Left cardiac atrium (tissue), 4 donors: ENCODE results near the gene CYB561D2. TPM values are rescaled to one million over a fixed set of nuclear protein-coding genes. Genes with fewer than 3 reads are reported as not detected.
A peak's percentile ranks its signal among the peaks of the same experiment; 100 is the strongest.

Experiments
- ATAC-seq, 2 donors: fragments of 200-7000 bp; cut with Tn5 transposase; one replicate each; pipeline ENCODE4 v1.9.1; 2020; ENCODE audit warnings: mild to moderate bottlenecking in 2 of 2, moderate library complexity in 2 of 2
- DNase-seq: peaks from one replicate; pipeline ENCODE4 v3.0.0-alpha.2; 2020
- intact Hi-C, 2 donors: fragments of 100-400 bp; cut with DNase I; formaldehyde crosslinking; loops; one replicate each; pipeline versions ENCODE4 v1.14.1 to v1.15.1; 2022 to 2023
- total RNA-seq, 2 donors: library from RNA; stranded (reverse); fragmentation: NEBNext Ultra II Directional; extraction: Animal tissue kit (Norgen Biotek cat#: 25700); gene quantifications; one replicate each; pipeline ENCODE4 v1.2.1, GENCODE V29; 2021
- donor health status: DM: no; HTN: yes; CAD: no.
- donor health status: DM: no; HTN: yes; CAD: no; lungs with severe emphysema.
- donor health status: DM: yes; HTN: yes; CAD: no.
- donor health status: Dilated cardiomyopathy.

The CYB561D2 gene
- total RNA-seq, 2 donors from 2014 or later = 7.6 to 9.2 TPM

DNA sequence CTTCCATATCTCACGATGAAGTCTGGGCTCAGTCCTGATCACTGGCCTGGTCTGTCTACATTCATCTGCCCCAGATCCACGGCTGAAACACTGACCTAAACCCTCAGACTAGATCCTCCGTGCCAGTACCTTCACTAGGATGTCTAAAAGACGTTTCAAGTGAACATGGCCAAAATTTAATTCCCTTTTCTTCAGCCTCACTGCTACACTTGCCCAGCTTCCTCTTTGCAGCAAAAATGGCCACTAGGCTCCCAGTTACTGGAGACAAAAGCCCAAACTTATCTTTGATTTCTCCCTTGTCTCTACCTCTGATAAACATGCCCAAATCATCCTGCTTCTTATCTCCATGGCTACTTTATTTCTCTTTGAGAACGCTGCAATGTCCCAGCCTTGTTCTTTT is 11.7 kb upstream of the CYB561D2 start:
- DNase-seq (no peak), ATAC-seq (no peak)
- intact Hi-C loops = no loop called here

DNA sequence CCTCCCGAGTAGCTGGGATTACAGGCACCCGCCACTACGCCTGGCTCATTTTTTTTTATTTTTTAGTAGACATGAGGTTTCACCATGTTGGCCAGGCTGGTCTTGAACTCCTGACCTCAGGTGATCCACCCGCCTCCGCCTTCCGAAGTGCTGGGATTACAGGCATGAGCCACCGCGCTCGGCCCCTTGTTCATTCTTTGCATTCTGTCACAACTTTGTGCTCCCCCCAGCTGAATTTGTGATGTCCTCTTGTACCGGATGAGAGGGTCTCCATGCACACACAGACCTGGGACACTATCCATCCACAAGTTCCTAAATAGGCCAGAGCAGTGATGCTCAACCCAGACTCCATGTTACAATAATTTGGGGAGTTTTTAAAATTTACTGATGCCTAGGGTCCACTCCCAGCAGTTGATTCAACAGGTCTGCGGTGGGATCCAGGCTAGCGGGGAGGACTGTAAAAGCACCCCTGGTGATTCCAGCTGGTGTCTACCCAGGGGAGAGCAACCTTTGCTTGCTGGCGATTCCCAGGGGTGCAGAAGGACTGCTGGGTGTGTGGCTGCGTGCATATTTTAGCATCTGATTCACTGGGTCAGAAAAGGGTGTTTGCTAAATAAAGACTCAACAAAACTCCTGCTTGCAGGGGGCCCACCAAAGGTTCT is 11.0 kb upstream of the CYB561D2 start:
- intact Hi-C loops = no loop called here
- DNase-seq = no peak
- no peak for ATAC-seq

DNA sequence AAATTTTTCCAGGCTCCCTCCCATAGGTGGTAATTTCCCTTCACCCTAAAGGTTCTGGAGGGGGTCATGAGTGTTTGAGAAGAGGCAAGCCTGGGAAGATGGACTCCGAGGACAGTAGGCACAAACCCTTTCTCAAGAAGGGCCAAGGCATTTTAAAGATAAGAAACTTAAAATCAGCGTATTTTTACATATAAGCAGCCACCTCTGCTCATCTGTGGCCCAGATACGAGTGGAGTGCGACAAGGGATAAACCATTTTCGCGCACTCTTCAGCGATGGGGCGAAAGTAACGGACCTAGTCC is 10.6 kb upstream of the CYB561D2 start:
- DNase-seq (no peak), ATAC-seq (no peak)
- intact Hi-C loops = no loop called here

DNA sequence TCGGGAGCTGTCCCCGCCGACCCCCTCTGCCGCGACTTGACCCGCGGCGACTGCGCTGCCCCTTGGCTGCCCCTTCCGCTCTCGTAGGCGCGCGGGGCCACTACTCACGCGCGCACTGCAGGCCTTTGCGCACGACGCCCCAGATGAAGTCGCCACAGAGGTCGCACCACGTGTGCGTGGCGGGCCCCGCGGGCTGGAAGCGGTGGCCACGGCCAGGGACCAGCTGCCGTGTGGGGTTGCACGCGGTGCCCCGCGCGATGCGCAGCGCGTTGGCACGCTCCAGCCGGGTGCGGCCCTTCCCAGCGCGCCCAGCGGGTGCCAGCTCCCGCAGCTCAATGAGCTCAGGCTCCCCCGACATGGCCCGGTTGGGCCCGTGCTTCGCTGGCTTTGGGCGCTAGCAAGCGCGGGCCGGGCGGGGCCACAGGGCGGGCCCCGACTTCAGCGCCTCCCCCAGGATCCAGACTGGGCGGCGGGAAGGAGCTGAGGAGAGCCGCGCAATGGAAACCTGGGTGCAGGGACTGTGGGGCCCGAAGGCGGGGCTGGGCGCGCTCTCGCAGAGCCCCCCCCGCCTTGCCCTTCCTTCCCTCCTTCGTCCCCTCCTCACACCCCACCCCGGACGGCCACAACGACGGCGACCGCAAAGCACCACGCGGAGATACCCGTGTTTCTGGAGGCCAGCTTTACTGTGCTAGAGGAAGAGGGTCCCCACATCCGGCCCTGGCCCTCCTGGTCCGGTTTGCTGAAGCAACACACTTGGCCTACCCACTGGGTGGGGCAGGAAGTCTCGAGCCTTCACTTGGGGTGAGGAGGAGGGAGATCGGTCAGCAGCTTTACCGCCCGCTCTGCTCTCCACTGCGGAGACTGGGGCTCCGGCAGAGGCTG is 10.0 kb upstream of the CYB561D2 start, which contains the start of gene RASSF1:
Gene RASSF1, minus strand, starts transcription at position 389 of the 882 bp plus-strand sequence. Its CDS starts 31 bp downstream, at position 358.
- intact Hi-C loops = no loop called here
- DNase-seq = peak; percentile 86
- ATAC-seq = peak; percentile 21 to 47

DNA sequence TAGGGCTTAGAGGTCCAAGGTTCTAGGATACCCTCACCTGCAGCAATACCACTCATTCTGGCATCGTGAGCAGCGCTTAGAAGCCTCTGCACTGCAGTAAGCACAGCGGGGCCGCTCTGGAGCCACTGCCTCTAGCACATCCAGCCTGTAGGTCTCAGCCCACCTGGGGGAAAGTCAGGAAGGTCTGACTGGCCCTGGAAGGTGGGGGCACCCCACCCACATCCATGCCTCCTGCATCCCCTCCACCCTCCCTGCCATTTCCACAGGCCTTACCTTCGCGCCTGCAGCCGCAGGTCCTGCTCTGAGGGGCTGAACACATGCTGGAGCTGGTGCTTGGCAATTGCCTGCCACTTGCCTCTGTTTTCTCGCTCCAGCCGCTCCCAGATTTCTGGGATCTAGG is 9.1 kb upstream of the CYB561D2 start:
- ATAC-seq (no peak), DNase-seq (no peak)
- intact Hi-C loops = no loop called here

DNA sequence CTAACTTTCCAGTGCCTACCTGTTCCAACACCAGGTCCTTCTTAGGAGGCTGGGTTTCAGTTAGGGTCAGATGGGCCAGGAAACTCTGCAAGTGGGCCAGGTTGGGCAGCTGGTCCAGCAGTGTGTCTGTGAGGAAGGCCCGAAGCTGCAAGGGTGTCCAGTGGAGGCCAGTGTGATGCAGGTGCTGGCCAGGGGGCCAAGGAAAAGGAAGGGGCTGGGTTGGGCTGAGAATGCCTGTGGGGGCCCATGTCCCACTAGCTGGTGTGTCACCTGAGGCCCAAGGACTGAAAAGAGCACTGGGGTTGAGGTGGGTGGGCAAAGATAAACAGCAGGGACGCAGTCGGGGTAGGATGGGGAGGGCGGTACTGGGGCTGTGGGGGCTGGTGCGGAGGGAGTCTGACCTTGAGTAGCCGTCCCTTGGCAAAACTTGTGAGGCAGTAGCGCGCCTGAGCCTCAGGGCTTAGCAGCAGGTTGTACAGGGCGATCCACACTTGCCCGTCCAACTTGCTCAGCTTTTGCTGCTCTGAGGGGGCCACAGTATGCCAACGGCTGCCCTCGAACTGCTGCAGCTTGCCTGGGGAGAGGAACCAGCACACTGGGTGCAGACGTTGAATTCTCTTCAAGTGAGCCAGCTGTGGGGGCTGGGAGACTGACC is 8.5 kb upstream of the CYB561D2 start:
- ATAC-seq = no peak
- no peak for DNase-seq
- intact Hi-C loops = no loop called here

DNA sequence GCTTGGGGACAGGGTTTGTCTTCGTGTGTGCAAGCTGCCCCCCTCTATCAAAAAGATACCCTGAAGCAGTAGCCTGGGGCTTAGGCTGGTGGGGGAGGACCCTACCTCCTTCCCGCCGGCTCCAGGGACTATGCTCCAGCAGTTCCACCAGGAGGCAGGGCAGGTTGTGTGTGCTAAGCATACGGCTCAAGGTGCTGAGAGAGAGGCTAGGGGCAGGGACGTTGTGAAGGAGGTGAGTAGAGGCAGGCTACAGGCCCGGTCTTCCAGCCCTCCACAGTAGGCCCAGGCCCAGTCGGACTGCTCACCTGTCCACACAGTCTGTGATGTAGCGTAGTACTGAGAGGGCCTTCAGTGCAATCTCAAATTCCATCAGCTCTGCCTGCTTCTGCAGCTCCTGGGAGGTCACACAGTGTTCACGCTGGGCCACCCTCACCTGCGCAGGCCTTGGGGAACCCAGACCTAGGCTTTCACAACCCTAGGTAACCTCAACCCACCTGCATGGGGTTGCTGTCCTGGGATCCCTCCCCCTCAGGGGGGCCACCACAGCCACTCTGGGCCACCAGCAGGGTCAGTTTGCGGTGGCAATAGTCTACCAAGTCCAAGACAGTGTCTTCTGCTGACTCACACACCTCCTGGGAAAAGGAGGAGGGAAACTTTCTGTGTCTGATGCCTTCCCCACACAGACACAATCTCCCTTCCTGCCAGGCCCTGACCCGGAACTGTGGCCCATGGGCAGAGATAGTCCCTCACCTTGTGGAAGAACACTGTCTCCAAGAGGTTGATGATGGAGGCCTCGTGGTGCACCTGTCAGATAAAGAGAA is 7.6 kb upstream of the CYB561D2 start:
- DNase-seq (no peak), ATAC-seq (no peak)
- intact Hi-C loops = no loop called here

DNA sequence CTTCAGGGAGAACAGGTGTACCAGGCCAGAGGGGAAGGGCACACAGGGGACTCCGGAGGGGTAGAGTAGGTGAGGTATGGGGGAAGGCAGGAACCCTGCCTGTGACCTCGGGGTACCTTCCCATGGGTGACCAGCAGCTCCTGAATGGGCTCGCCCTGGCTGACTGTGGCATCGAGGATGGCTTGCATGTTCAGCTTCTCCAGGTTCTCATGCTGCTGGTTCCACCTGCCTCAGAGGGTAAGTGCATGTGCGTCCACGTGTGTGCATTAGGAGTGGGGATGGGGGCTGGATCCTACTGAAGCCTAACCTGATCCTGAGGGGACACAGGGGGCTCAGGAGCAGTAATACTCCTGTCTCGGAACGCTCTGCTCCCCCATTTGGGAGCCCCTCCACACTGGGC is 5.7 kb upstream of the CYB561D2 start:
- no peak for DNase-seq
- intact Hi-C loops = loop anchor here (5.0 kb wide), 2 partner anchors 197 to 267 kb away; partner anchors contain the start of gene CISH (in 1 of the 2)
- no peak for ATAC-seq

DNA sequence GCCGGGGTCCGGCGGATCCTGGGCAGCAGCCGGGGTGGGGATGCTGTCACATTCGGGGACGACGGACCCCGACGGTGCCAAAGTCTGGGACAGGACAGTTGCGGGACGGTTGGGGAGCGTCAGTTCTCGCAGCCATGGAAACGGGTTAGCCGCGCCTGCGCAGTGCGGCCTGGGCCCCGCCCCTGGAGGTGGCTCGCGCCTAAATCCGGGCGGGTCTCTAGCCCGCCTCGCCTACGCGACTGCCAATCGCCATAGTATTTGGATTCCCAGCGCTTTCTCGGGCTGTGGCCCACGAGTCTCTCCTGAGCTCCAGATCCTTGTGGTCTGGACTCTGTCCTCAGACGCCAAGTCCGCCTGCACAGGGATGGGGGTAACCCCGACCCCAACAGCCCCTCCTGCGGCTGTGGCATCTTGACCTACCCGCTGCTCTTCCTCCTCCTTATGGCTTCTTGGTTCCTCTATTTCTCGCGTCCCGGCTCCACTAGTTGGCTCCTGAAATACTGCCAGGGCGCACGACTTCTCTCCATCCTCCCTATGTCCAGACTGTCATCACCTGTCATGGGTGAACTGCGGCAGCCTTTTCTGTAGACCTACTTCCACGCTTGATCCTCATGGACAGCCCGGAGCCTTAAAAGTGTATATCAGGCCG is 5.0 kb upstream of the CYB561D2 start, which contains the start of gene ZMYND10:
Gene ZMYND10, minus strand, starts transcription at position 147 of the 649 bp plus-strand sequence. CDS start 153 bp downstream, outside the sequence.
- ATAC-seq = peak; percentile 45 to 46
- peak; percentile 81 for DNase-seq
- intact Hi-C loops = loop anchor here (5.0 kb wide), 2 partner anchors 197 to 267 kb away; partner anchors contain the start of gene CISH (in 1 of the 2)

DNA sequence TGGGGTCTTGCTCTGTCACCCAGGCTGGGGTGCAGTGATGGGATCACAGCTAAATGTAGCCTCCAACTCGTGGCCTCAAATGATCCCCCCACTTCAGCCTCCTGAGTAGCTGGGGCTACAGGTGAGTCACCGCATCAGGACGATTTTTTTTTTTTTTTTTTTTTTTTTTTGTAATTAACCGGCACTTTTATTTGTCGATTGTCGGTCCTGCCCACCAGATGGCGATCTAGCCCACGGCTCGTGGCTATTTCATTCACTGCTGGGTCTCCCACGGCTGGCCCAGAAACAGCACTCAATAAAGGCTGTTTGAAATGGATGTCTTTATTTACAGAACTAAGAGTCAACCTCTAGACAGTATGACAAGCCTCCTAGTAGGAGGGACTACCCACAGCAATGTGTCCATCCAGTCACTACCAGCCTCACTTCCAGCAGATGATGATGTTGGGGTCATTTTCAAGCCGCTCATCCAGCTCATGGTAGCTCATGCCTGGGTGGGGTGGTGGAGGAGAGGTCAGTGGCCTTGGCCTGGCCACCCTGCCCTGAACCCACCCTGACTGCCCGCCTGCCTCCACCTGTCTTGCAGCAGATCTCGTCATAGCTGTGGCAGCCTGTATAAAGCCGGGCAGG is 3.4 kb upstream of the CYB561D2 start:
- intact Hi-C loops = loop anchor here (5.0 kb wide), 2 partner anchors 195 to 265 kb away; partner anchors contain the start of gene CISH (in 1 of the 2)
- DNase-seq = peak; percentile 68
- no peak for ATAC-seq

DNA sequence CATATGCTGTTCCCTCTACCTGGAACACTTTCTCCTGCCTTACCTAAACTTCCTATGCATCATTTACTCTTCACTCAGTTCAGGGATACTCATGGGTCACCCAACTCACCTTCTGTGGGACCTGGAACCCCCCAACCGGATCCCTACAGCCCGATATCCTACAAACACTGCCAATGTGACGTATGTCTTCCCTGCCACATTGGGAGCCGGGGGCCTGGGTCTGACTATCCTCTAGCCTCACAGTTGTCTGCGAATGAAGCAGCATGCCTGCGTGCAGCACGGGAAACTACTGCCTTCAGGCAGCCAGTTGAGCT is 492 bp upstream of the CYB561D2 start:
- DNase-seq = no peak
- intact Hi-C loops = no loop called here
- ATAC-seq = no peak

DNA sequence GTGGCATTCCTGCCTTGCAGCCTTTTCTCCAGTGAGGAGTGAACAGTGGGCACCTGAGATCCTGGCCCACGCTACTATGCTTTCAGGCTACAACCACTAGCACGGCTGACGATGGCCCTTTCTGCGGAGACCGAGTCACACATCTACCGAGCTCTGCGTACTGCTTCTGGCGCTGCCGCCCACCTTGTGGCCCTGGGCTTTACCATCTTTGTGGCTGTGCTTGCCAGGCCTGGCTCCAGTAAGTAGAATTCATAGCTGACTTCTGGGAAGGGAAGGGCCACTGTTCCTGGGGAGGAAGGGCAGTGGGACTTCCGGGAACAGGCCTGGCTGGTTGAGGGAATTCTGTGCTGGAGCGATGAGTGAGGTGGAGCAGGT is 648 bp downstream of the CYB561D2 start:
- DNase-seq (no peak), ATAC-seq (no peak)
- intact Hi-C loops = no loop called here

DNA sequence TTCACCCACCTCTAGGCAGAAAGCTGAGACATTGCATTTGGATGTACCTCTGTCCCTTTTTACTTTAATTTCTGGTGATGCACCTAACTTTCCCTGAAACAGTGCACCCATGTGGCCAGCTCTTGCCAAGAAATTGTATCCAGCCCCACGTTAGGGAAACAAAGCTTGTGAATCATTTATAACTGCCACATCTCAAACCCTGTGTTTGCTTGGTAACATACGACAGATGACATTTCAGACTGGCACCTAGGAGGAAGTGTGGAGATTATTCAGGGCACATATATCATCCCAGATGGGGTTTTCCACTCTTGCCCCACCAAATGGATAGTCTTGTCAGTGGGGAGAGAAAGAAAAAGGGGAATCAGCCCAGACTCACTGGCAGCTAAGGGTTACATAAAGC is 2.1 kb downstream of the CYB561D2 start:
- DNase-seq (no peak), ATAC-seq (no peak)
- intact Hi-C loops = no loop called here

DNA sequence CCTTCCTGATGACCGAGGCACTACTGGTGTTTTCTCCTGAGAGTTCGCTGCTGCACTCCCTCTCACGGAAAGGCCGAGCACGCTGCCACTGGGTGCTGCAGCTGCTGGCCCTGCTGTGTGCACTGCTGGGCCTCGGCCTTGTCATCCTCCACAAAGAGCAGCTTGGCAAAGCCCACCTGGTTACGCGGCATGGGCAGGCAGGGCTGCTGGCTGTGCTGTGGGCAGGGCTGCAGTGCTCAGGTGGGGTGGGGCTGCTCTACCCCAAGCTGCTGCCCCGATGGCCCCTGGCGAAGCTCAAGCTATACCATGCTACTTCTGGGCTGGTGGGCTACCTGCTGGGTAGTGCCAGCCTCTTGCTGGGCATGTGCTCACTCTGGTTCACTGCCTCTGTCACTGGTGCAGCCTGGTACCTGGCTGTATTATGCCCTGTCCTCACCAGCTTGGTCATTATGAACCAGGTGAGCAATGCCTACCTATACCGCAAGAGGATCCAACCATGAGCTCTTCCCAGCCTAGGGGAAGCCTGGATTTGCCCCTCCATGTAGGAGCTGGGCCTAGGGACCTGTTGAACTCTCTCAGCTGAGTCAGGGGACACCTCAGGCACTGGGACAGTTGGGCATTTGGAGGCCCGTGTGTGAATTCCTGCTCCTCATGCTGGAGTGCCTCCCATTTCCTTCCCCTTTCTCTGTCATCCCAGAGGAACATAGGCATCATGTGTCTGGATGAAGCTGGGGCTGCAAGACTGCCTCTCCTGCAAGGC is 2.8 kb downstream of the CYB561D2 start:
- ATAC-seq = no peak
- DNase-seq = no peak
- intact Hi-C loops = no loop called here

DNA sequence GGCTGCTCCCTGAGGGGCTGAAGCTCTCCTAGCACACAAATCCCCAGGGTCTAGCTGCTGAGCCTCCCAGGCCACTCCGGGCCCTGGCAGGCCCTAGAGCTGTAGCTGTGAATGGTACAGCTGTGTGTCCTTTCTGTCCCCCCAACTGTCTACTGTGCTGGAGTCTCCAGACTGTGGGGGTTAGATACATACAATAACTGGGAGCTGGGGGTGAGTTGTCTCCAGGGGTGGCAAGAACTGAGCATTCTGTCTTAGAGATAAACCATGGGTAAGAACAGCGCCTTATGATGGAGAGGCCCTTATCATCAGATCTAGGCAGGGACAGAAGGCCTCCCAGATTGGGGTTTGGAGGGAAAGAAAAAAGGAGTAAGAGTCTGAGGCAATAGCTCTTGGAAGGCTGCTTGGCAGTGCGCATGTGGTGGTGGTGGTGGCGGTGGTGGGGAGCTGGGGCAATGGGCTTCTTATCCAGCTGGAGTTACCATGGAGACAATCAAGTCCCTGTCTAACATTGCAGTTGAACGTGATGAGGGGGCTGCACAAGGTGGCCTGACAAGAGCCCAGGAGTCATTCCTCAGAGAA is 3.6 kb downstream of the CYB561D2 start:
- ATAC-seq = no peak
- intact Hi-C loops = no loop called here

DNA sequence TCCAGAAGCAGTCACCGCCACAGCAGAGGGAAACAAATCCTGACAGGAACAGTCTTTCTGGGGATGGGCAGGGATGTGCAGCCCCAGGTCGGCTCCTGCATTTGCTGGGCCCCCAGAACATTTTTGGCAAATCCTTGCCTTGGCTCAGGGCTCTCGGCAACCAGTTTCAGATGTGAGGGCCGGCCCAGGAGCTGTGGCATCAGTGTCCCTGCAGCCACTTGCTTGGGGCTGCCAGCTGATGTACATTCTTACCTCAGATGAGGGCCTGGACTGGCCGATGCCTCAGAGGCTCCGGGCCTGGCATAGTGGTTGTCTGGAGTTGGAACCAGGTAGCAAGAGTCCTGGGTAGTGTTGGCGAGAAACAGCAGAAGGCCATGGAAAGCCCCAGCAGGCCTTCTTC is 4.2 kb downstream of the CYB561D2 start:
- DNase-seq = no peak
- intact Hi-C loops = no loop called here
- no peak for ATAC-seq

More for the DNA sequence above, 3.6 kb downstream of the CYB561D2 start:
- DNase-seq = no peak

DNA sequence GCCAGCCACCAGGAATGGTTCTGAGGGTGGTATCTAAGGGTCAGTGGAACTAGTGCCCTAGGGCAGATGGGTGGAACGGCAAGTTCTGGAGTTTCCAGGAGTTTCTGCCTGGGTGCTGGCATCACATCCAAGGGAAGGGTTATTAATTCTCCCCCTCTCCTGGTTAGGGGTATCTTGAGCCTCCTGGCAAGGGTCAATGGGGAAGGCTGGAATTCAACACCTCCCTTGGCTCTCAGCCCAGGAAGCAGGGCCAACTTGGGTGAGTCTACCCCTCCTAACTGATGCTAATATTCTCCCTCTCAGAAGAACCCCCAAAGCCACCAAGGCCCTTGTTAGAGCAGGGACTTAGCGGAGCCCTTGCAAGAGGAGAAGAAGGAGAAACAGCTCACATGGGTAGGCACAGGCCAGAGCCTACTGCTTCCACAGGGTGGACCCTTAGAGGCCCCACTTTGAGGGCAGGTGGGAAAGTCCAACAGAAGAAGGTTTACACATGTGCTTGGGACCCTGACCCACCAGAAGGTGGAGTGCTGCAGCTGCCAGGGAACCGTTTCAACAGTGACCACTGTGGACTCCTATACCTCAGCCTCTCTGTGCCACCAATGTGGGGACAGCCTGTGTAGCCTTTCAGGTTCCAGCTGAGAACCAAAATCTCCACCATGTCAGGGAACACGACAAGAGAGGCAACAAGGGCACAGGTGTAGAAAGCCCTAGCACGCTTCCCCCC is 5.3 kb downstream of the CYB561D2 start:
- intact Hi-C loops = no loop called here
- DNase-seq = no peak
- ATAC-seq = no peak
